A673 (cell line): ENCODE results near the gene SYNGR1. TPM values are rescaled to one million over a fixed set of nuclear protein-coding genes. Genes with fewer than 3 reads are reported as not detected.

Experiments
- BruUV-seq: library from RNA; stranded (reverse); fragments of 400-500 nt; replicated peaks from 2 replicates; lab custom pipeline; 2021; lab: Mats Ljungman, UMichigan
- CTCF ChIA-PET: fragments of 300-600 bp; sonication (Branson Sonifier 250); formaldehyde crosslinking; loops from one replicate; lab custom pipeline; 2022; ENCODE audit warnings: antibody characterized with exemption; lab: Charles Lee
- POLR2A ChIA-PET: fragments of 300-600 bp; sonication (Branson Sonifier 250); formaldehyde crosslinking; loops from one replicate; lab custom pipeline; 2022; ENCODE audit warnings: antibody characterized with exemption; ENCODE audit not compliant: low non-redundant PET; lab: Charles Lee
- DNase-seq: peaks from one replicate; pipeline ENCODE4 v3.0.0-alpha.2; 2015; ENCODE audit warnings: low spot score
- H3K27ac ChIP-seq: fragments of 200-600 bp; sonication (generic); 2 replicates; pipeline ENCODE4 v1.5.1; 2016; ENCODE audit warnings: mixed run types, low read depth, mild to moderate bottlenecking, mixed read lengths, antibody characterized with exemption, low read length; ENCODE audit not compliant: poor library complexity, severe bottlenecking
- H3K27me3 ChIP-seq: fragments of 200-600 bp; sonication (generic); replicated peaks from 2 replicates; pipeline ENCODE4 v1.6.1; 2017; ENCODE audit warnings: mixed run types, low read depth, mild to moderate bottlenecking, mixed read lengths, antibody characterized with exemption, low read length; ENCODE audit not compliant: insufficient read depth, poor library complexity
- H3K36me3 ChIP-seq: fragments of 200-600 bp; sonication (generic); 2 replicates; pipeline ENCODE4 v1.6.1; 2016; ENCODE audit warnings: mixed run types, mild to moderate bottlenecking, mixed read lengths, antibody characterized with exemption, low read length; ENCODE audit not compliant: insufficient read depth, poor library complexity, severe bottlenecking
- H3K4me1 ChIP-seq: fragments of 200-600 bp; sonication (generic); 2 replicates; pipeline ENCODE4 v1.6.1; 2017; ENCODE audit warnings: mixed run types, mild to moderate bottlenecking, mixed read lengths, antibody characterized with exemption, low read length; ENCODE audit not compliant: insufficient read depth, poor library complexity, severe bottlenecking
- H3K4me3 ChIP-seq: fragments of 200-600 bp; sonication (generic); 2 replicates; pipeline ENCODE4 v1.5.1; 2016; ENCODE audit warnings: low read depth, mixed run types, mild to moderate bottlenecking, mixed read lengths, low read length; ENCODE audit not compliant: poor library complexity, severe bottlenecking
- H3K9me3 ChIP-seq: fragments of 200-600 bp; sonication (generic); 2 replicates; pipeline ENCODE4 v1.6.1; 2016; ENCODE audit warnings: mixed run types, low read depth, mild to moderate bottlenecking, mixed read lengths, antibody characterized with exemption, low read length; ENCODE audit not compliant: poor library complexity, severe bottlenecking
- EZH2 ChIP-seq: fragments of 200-600 bp; sonication (generic); IDR thresholded peaks from 2 replicates; pipeline ENCODE4 v1.6.1; 2017; ENCODE audit warnings: borderline replicate concordance, low read depth, mild to moderate bottlenecking, mixed read lengths, antibody characterized with exemption, low read length; ENCODE audit not compliant: poor library complexity, severe bottlenecking
- intact Hi-C: fragments of 100-400 bp; cut with micrococcal nuclease; formaldehyde crosslinking; loops from one replicate; pipeline ENCODE4 v1.10.0; 2022; ENCODE audit not compliant: unreplicated experiment
- total RNA-seq: library from RNA; stranded (reverse); gene quantifications from 2 replicates; pipeline ENCODE4 v1.2.3, GENCODE V29; 2021
- TF ChIP-seq, protein P1 (sequence below): fragments of 300-800, 200-600 bp; sonication (generic); conservative IDR thresholded peaks from 2 replicates; pipeline ENCODE4 v1.5.1; 2017; ENCODE audit warnings: low read depth, mild to moderate bottlenecking, antibody characterized with exemption, low read length, moderate library complexity, mixed read lengths

Gene SYNGR1
- total RNA-seq, 1 experiment from 2014 or later = 31.7 TPM

GRCh38 chr22:39361496-39361895 is 11.7 kb downstream of the SYNGR1 start:
- Histone ChIP-seq H3K27ac (no peak overlapping the region), H3K36me3 (no peaks in the 10 kb centered on the region), H3K4me1 (peaks cover 5% of the 10 kb centered on the region), H3K27me3 (no peaks in the 10 kb centered on the region), H3K4me3 (no peak overlapping the region), H3K9me3 (no peaks in the 10 kb centered on the region)
- CTCF ChIA-PET = no interaction called here
- TF ChIP-seq EZH2 = no peak
- TF ChIP-seq, protein P1, sequence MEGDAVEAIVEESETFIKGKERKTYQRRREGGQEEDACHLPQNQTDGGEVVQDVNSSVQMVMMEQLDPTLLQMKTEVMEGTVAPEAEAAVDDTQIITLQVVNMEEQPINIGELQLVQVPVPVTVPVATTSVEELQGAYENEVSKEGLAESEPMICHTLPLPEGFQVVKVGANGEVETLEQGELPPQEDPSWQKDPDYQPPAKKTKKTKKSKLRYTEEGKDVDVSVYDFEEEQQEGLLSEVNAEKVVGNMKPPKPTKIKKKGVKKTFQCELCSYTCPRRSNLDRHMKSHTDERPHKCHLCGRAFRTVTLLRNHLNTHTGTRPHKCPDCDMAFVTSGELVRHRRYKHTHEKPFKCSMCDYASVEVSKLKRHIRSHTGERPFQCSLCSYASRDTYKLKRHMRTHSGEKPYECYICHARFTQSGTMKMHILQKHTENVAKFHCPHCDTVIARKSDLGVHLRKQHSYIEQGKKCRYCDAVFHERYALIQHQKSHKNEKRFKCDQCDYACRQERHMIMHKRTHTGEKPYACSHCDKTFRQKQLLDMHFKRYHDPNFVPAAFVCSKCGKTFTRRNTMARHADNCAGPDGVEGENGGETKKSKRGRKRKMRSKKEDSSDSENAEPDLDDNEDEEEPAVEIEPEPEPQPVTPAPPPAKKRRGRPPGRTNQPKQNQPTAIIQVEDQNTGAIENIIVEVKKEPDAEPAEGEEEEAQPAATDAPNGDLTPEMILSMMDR = no peak
- no TSS peak for BruUV-seq
- no peak for DNase-seq
- intact Hi-C loops = no loop called here
- POLR2A ChIA-PET = no interaction called here

- Histone ChIP-seq H3K27me3 (no peaks in the 10 kb centered on the region), H3K4me1 (peaks cover 5% of the 10 kb centered on the region), H3K27ac (no peak overlapping the region), H3K9me3 (no peaks in the 10 kb centered on the region), H3K4me3 (no peak overlapping the region), H3K36me3 (no peaks in the 10 kb centered on the region)
- TF ChIP-seq, protein P1 = no peak
- no peak for TF ChIP-seq EZH2
- CTCF ChIA-PET = no interaction called here
- no TSS peak for BruUV-seq
- intact Hi-C loops = no loop called here
- no peak for DNase-seq
- POLR2A ChIA-PET = interaction anchor here (0.6 kb wide), 1 partner anchor 162 kb away, joined by 3 read pairs; no protein-coding TSS in a partner anchor
Observed at GRCh38 chr22:39362271-39362670, 12.5 kb downstream of the SYNGR1 start.

- Histone ChIP-seq H3K9me3 (no peaks in the 10 kb centered on the region), H3K4me3 (no peak overlapping the region), H3K4me1 (peaks cover 5% of the 10 kb centered on the region), H3K27me3 (no peaks in the 10 kb centered on the region), H3K36me3 (no peaks in the 10 kb centered on the region), H3K27ac (no peak overlapping the region)
- intact Hi-C loops = no loop called here
- no peak for TF ChIP-seq EZH2
- TF ChIP-seq, protein P1 = no peak
- DNase-seq = no peak
- ChIA-PET POLR2A (interaction anchor here (0.6 kb wide), 1 partner anchor 161 kb away, joined by 3 read pairs; no protein-coding TSS in a partner anchor), CTCF (no interaction called here)
- no TSS peak for BruUV-seq
Observed at GRCh38 chr22:39362932-39363331, 13.1 kb downstream of the SYNGR1 start.
